ENCODE measurements around the gene NPC2. TPM values are rescaled to one million over a fixed set of nuclear protein-coding genes. Genes with fewer than 3 reads are reported as not detected.
A peak's percentile ranks its signal among the peaks of the same experiment; 100 is the strongest.

The NPC2 gene
- total and polyA plus RNA-seq, 7 donors = 28.2 to 42.5 (median 31.6) TPM

DNA sequence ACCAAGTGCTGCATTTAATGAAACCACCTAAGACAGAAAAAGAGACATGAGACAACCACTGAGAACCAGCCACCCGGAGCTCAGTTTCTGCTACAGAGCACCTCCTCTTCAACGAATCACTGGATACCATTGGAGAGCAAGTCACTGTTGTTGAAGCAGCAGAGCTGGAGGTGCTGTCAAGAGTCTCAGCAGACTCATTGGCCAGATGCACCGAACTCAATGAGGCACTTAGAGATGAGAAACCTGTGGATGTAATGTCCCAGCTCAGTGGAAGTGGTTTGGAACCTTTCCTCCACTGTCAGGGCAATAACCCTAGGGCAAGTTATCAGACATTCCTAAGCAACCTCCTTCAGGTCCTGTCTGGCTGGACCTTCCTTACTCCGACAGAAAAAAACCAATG is 13.1 kb downstream of the NPC2 start:
- peaks cover 10 to 73% of the 10 kb centered on the region in 2 donors for H3K36me3 ChIP-seq (ENCODE audit: insufficient read depth in 1 of 2, low read depth in 1 of 2)
- TF ChIP-seq, protein P1, sequence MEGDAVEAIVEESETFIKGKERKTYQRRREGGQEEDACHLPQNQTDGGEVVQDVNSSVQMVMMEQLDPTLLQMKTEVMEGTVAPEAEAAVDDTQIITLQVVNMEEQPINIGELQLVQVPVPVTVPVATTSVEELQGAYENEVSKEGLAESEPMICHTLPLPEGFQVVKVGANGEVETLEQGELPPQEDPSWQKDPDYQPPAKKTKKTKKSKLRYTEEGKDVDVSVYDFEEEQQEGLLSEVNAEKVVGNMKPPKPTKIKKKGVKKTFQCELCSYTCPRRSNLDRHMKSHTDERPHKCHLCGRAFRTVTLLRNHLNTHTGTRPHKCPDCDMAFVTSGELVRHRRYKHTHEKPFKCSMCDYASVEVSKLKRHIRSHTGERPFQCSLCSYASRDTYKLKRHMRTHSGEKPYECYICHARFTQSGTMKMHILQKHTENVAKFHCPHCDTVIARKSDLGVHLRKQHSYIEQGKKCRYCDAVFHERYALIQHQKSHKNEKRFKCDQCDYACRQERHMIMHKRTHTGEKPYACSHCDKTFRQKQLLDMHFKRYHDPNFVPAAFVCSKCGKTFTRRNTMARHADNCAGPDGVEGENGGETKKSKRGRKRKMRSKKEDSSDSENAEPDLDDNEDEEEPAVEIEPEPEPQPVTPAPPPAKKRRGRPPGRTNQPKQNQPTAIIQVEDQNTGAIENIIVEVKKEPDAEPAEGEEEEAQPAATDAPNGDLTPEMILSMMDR (IDR thresholded peaks at IDR 0.05) = no peak
- intact Hi-C loops (cut with DNase I) = no loop called here

DNA sequence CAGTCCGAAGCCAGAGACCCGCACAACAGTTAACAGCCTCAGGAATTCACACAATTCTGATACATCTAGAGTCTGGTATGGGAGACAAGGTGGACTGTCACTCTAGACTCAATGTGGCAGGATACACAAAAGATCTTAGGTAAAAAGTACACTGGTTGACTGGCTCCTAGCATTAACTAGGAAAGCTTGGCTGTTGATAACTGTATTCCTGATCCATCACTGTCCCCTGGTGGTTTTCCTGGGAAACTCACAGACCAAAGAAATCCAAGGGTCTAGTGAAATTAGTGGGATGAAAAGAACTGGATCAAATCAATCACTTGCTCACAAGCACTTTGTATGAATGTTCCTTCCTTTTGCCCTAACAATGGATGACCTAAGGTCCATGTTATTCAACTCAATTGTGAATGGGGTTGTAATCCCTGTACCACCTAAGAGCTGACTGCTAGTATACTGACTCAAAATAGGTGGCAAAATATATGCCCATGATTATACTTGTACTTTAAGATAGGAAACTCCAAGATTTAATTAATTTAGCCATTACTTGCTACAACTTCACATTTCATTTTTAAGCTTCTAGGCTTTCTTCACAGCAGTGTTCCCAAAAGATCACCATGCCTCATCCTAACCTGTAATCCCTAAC is 14.0 kb downstream of the NPC2 start:
- intact Hi-C loops (cut with DNase I) = loop anchor here in 1 of 2 donors (2.0 kb wide), 1 partner anchor 116 kb away; no protein-coding TSS in a partner anchor
- no peak for ATAC-seq
- TF ChIP-seq, protein P1 (IDR thresholded peaks at IDR 0.05) = peak; percentile 72
- H3K27ac ChIP-seq = no peak overlapping the region
- H3K9me3 ChIP-seq = no peaks in the 10 kb centered on the region
- peaks cover 10 to 64% of the 10 kb centered on the region in 2 donors for H3K36me3 ChIP-seq (ENCODE audit: insufficient read depth in 1 of 2, low read depth in 1 of 2)
- H3K27me3 ChIP-seq (ENCODE audit: insufficient read depth in 3 of 3, low read length in 2 of 3) = no peaks in the 10 kb centered on the region
- WGBS, 3 donors = 96 to 100% (median 99%) methylated on average over 2 of the region's 2 CpGs
- H3K4me3 ChIP-seq = no peak overlapping the region
- DNase-seq = no peak
- peaks cover 24% of the 10 kb centered on the region for H3K4me1 ChIP-seq

More for the DNA sequence above, 13.1 kb downstream of the NPC2 start:
- no peak overlapping the region for H3K4me3 ChIP-seq
- no peaks in the 10 kb centered on the region for H3K9me3 ChIP-seq
- WGBS, 3 donors = 80 to 90% (median 85%) methylated on average over 4 of the region's 4 CpGs
- H3K4me1 ChIP-seq = peaks cover 15% of the 10 kb centered on the region
- H3K27ac ChIP-seq = no peak overlapping the region
- no peak for ATAC-seq
- no peaks in the 10 kb centered on the region for H3K27me3 ChIP-seq (ENCODE audit: insufficient read depth in 3 of 3, low read length in 2 of 3)
- DNase-seq = no peak

GRCh38 chr14:74476607-74477006 is 16.5 kb downstream of the NPC2 start:
- ATAC-seq (no peak), DNase-seq (no peak)
- TF ChIP-seq, protein P1 (IDR thresholded peaks at IDR 0.05) = no peak
- H3K4me3 ChIP-seq = no peak overlapping the region
- peaks cover 6 to 41% of the 10 kb centered on the region in 2 donors for H3K36me3 ChIP-seq (ENCODE audit: insufficient read depth in 1 of 2, low read depth in 1 of 2)
- H3K4me1 ChIP-seq = peaks cover 26% of the 10 kb centered on the region
- H3K27ac ChIP-seq = no peak overlapping the region
- no peaks in the 10 kb centered on the region for H3K27me3 ChIP-seq (ENCODE audit: insufficient read depth in 3 of 3, low read length in 2 of 3)
- intact Hi-C loops (cut with DNase I) = no loop called here
- H3K9me3 ChIP-seq = no peaks in the 10 kb centered on the region
- 47 to 65% (median 55%) methylated on average over 3 of the region's 3 CpGs for WGBS, 3 donors

DNA sequence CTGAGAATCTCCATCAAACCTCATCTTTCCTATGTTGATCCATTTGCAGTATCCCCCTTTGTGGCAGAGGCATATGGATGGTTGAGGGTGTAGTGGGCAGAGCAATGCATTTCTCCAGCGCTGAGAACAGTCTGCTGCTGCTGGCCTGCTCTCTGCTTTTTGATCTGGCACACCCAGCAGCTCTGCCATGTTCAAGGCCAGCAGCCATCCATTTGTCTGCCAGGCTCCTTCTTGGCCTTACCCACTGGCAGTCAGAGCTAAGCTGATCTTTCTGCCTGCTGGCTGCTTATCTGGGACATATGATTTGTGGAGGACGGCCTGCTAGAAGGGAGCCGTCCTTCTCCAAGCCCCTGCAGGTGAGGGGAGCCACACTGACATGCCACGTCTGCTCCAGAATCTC is 17.0 kb downstream of the NPC2 start:
- ATAC-seq (peak; percentile 20 to 74 (median 60)), DNase-seq (no peak)
- TF ChIP-seq, protein P1 (IDR thresholded peaks at IDR 0.05) = no peak
- intact Hi-C loops (cut with DNase I) = no loop called here
- Histone ChIP-seq H3K4me3 (no peak overlapping the region), H3K4me1 (peaks cover 26% of the 10 kb centered on the region), H3K27me3 (ENCODE audit: insufficient read depth in 3 of 3, low read length in 2 of 3) (no peaks in the 10 kb centered on the region), H3K27ac (peak overlapping the region; percentile 10), H3K9me3 (no peaks in the 10 kb centered on the region), H3K36me3 (ENCODE audit: insufficient read depth in 1 of 2, low read depth in 1 of 2) (peaks cover 4 to 36% of the 10 kb centered on the region in 2 donors)
- WGBS, 3 donors = 31 to 38% (median 32%) methylated on average over 4 of the region's 4 CpGs

GRCh38 chr14:74475678-74476077 is 17.4 kb downstream of the NPC2 start:
- peak overlapping the region; percentile 10 for H3K27ac ChIP-seq
- no peak overlapping the region for H3K4me3 ChIP-seq
- no peaks in the 10 kb centered on the region for H3K9me3 ChIP-seq
- TF ChIP-seq, protein P1 (IDR thresholded peaks at IDR 0.05) = no peak
- peaks cover 4 to 32% of the 10 kb centered on the region in 2 donors for H3K36me3 ChIP-seq (ENCODE audit: insufficient read depth in 1 of 2, low read depth in 1 of 2)
- WGBS, 3 donors = 30 to 51% (median 39%) methylated on average over 3 of the region's 3 CpGs
- DNase-seq = no peak
- no peaks in the 10 kb centered on the region for H3K27me3 ChIP-seq (ENCODE audit: insufficient read depth in 3 of 3, low read length in 2 of 3)
- peaks cover 26% of the 10 kb centered on the region for H3K4me1 ChIP-seq
- peak in 2 of 4 donors; percentile 19 to 40 for ATAC-seq
- intact Hi-C loops (cut with DNase I) = no loop called here

Measured in psoas muscle (tissue), 8 donors.